Activated CD8-positive, alpha-beta memory T cell treated with anti-CD3 and anti-CD28 coated beads for 36 hours (primary cell): ENCODE measurements around the gene GUCY2C. TPM values are rescaled to one million over a fixed set of nuclear protein-coding genes. Genes with fewer than 3 reads are reported as not detected.
"Not testable (repeated sequence)": the region's sequence is repeated elsewhere in the genome, so short reads cannot be mapped to it uniquely, and the experiment has no call there.

ENCODE experiments used
- CTCF ChIA-PET: fragments of 350-600 bp; sonication (Branson Sonifier 250); formaldehyde crosslinking; loops from one replicate; lab custom pipeline; 2021; ENCODE audit warnings: antibody characterized with exemption; lab: Charles Lee
- POLR2A ChIA-PET: fragments of 350-600 bp; sonication (Branson Sonifier 250); formaldehyde crosslinking; loops from one replicate; lab custom pipeline; 2021; ENCODE audit warnings: antibody characterized with exemption; lab: Charles Lee
- total RNA-seq, 2 experiments: library from RNA; stranded (reverse); gene quantifications; one replicate each; pipeline ENCODE4 v1.2.3, GENCODE V29; 2021

The GUCY2C gene
- not detected for total RNA-seq

DNA sequence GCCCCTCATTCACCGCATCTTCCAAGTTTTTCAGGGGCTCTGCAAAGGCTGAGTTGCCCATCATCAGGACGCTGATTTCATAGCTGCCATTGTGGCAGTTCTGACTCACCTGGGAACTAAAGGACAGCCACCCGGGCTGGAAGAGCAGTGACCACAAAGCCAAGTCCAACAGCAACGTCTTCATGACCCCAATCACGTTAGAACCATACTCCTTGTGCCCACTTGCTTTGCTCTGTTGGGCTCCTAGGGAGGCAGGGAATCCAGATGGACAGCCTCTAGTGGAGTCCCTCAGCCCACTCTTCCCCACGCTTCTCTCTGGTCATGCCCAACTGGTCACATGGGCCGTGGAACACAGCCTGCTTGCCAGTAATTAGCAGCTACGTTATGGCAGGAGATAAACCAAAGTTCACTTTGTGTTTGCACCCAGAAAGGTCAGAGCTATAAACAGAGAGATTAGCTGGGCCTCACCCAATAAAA is at the start of gene GUCY2C:
GUCY2C (minus strand) TSS at position 335 of the 477 bp plus-strand sequence; CDS start at position 184, 151 bp downstream.
- ChIA-PET POLR2A (no interaction called here), CTCF (no interaction called here)

DNA sequence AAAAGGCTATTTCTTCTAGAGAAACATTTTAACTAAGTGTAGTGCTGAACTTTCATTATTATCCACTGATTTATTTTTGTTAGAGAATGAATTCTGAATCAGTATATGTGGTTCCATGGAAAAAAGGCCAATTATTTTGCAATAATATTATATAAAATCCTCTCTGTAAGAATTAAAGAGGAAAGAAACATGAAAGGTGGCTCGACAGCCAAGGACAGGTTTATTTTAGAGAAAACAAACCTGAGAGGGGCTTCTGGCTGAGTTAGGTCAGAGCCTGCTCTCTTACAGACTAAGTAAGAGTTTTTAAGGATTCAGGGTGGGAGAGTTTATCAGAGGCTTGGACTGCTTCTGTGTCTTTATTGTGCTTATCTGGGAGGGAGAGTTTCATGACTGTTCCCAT is 46.7 kb upstream of the GUCY2C start:
- CTCF ChIA-PET = no interaction called here
- POLR2A ChIA-PET = no interaction called here

DNA sequence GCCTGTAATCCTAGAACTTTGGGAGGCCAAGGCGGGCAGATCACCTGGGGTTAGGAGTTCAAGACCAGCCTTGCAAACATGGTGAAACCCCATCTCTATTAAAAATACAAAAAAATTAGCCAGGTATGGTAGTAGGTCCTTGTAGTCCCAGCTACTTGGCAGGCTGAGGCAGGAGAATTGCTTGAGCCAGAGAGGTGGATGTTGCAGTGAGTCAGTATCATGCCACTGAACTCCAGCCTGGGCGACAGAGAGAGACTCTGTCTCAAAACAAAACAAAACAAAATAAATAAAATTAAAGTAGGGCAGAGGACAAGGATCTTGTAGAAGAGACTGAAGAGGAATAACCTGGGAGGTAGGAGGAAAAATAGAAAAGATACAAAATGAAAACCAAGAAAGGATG is 45.5 kb upstream of the GUCY2C start:
- ChIA-PET CTCF (no interaction called here), POLR2A (no interaction called here)

DNA sequence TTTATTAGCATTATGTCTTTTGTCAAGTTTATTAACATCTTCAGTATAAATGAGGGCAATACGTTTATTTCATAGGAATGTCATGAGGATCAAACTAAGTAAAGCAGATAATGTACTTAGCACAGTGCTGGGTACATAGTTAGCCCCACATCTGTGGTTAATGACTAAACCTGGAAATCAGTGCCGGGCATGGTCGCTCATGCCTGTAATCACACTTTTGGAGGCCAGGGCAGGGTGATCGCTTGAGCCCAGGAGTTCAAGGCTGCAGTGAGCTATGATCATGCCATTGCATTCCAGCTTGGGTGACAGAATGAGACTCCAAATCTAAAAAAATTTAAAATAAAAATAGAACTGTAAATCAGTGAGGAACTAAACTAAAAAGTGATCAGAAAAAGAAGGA is 44.8 kb upstream of the GUCY2C start:
- ChIA-PET CTCF (interaction anchor here (0.7 kb wide), 1 partner anchor 841 kb away, joined by 4 read pairs; no protein-coding TSS in a partner anchor), POLR2A (interaction anchor here (0.7 kb wide), 1 partner anchor 146 kb away, joined by 7 read pairs; no protein-coding TSS in a partner anchor)

DNA sequence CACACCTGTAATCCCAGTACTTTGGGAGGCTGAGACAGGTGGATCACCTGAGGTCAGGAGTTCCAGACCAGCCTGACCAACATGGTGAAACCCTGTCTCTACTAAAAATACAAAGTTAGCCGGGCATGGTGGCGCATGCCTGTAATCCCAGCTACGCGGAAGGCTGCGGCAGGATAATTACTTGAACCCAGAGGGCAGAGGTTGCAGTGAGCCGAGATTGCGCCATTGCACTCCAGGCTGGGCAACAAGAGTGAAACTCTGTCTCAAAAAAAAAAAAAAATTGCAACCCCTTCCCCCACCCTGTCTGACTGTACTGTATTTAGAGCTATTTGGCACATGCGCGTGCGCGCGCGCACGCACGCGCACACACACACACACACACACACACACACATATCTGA is 40.0 kb upstream of the GUCY2C start:
- POLR2A ChIA-PET = not testable (repeated sequence)
- CTCF ChIA-PET = interaction anchor here (0.7 to 1.8 kb wide), 3 partner anchors 12 to 517 kb away, joined by 3 to 7 read pairs (median 5); no protein-coding TSS in a partner anchor

DNA sequence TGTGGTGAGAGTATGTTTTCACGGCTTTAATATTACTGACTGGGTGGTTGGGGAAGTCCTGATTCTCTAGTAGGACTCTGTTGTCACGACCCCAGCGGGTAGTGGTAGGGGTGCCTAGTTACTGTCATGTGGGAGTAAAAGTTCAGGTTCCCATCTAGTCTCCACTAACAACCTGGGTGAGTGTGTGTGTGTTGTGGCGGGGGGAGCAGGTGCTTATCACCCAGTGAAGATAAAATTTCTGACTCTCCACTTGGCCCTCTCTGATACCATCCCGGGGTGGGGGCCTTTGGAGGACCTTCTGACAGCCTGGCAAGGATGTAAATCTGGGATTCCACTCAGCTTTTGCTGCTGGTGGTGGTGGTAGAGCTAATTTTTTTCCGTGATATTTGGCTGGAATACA is 35.4 kb upstream of the GUCY2C start:
- ChIA-PET CTCF (no interaction called here), POLR2A (no interaction called here)

DNA sequence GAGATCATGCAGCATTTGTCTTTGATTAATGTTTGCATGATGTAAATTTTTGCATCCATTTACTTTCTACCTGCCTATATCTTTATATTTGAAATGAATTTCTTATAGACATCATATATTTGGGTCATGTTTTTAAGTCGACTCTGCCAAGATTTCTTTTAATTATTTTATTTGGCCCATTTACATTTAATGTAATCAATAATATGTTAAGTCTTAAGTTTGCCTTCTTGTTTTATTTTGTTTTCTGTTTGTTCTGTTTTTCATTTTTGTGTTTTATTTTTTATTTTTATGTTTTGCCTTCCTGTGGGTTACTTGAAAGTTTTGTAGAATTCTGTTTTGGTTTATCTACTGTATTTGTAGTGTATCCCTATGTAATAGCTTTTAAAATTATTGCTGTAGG is 33.2 kb upstream of the GUCY2C start:
- POLR2A ChIA-PET = no interaction called here

DNA sequence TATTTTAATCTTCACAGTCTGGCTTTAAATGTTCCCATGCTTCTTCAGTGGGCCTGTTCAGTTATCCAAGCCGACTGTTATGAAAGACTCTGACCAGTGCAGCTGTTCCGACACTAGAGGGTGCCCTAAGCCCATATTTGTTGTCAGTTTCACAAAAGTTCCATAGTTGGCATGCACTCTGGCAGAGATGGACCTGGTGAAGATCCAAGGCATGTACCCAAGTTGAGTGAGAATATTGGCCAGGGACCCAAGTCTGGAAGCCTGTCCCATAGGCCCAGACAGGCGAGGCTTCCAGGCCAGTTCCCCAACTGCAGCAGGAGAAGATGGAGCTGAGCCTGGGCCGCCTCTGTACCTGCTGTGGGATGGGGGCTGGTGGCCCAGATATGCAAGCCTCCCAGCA is 27.4 kb upstream of the GUCY2C start:
- ChIA-PET POLR2A (no interaction called here), CTCF (interaction anchor here (0.5 to 1.4 kb wide), 9 partner anchors 10 to 549 kb away, joined by 3 to 7 read pairs (median 3); partner anchors contain the start of gene RERG)

More for the DNA sequence above, 33.2 kb upstream of the GUCY2C start:
- CTCF ChIA-PET = no interaction called here

DNA sequence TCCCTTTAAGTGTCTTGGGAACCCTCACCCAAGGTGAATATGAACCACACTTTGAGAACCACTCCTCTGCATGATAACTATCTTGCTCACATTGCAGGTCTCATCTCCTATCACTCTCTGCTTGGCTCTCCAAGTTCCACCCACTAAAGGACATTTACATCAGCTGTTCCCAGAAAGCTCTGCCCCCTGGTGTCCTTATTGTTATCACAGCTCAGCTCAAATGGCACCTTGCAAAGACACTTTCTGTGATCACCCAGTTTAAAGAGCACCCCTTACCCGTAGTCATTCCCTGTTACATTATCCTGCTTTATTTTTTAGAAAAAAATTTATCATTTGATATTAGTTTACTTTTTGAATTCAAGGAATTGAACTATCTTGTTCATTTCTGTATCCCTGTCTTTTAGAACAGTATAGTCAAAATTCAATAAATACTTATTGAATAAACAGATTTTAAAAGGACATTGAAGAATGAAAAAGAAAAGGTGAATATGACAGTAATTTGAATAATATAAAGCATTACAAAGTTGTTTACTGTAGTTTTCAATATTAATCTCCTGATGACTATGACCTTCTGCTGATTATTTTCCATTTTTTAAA is 20.5 kb upstream of the GUCY2C start:
- POLR2A ChIA-PET = no interaction called here
- CTCF ChIA-PET = interaction anchor here (0.9 to 1.5 kb wide), 2 partner anchors 87 to 492 kb away, joined by 3 to 5 read pairs; no protein-coding TSS in a partner anchor

DNA sequence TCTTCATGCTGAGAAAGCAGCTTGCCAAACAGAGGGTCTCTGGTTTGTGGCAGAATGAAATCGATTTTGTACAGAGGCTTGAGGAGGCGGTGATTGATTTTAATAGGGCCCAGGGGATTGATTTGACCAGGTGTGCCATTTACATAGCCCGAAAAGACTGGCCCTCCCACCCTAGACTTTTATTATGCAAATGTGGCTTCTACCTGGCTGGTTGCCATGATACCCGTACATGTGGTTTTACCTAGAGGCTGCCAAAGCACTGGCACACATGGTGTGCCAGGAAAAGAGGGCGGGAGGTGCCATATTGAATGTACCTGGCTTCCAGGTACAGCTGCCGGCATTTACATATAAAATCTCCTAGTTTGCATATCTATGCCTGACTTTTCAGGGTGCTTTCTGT is 18.0 kb upstream of the GUCY2C start:
- ChIA-PET CTCF (no interaction called here), POLR2A (no interaction called here)

DNA sequence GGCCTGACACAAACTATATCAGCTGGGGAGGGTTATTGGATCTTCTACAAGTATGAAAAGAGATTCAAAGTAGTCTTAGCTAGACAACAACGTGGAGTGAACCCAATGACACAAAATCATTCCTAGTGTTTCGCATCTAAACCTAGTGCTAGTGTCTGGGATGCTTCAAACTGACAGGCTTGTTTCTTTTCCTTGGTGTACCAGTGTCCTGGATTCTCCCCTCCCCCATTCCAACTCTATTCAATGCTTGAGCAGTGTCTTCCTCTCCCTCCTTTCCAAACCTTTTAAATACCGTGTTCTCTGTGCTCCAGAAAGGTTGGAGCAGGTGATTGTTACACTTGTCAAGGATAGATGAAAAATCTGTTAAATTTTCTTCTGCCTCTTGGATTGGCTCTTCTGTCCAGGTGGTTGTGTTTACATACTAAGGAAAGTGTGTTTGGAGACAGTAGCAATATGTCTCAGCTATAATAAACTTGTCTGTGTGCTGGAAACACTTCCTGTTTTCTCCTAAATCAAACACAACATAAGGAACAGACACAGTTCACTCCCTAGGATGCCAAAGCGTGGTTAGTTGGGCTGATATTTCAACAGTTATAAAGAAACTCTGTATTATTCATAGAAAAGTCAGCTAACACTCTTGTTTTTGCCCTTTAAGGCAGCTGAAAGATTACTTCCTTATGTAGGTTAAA is 14.4 kb upstream of the GUCY2C start:
- POLR2A ChIA-PET = no interaction called here
- CTCF ChIA-PET = no interaction called here

DNA sequence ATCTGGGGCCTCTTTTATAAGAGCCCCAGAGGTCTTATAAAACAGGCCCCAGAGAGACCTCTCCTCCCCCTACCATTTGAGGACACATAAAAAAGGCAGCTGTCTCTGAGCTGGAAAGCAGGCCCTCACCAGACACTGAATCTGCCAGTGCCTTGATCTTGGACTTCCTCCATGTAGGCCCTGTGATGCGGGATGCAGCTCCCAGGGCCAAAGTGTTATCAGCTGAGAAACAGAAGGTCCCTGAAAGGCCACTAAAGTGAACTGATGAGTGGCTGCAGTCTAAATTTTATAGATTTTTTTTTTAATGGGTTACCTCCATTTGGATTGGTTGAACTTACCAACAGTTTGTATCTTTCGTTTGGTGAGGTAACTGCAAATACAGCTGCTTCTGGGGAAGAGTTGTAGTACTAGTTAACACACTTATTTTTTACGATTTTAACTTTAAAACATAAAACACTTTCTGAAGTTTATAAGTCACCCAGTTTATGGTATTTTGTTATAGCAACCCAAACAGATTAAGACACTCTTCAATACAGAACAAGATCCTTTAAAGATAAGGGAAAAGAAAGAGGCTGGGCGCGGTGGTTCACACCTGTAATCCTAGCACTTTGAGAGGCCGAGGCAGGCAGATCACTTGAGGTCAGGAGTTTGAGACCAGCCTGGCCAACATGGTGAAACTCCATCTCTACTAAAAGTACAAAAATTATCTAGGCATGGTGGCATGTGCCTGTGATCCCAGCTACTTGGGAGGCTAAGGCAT is 5.6 kb upstream of the GUCY2C start:
- ChIA-PET POLR2A (no interaction called here), CTCF (no interaction called here)

DNA sequence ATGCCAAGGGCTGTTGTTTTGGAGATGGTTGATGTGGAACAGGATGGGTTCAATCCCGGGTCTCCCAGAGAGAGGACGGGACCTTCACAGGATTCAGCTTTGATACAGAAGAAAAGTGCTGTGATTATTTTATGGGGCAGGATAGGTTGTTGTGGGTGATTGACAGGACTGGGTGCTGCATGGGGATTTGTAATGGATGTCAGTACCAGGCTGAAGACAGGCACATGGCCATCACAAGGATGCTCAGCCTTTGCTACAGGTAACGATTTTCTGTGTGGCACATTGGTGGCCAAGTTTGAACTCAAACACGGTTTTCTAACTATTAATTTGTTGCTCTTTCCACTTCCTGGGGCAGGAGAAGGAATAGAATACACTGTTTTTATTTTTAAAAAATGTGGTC is 4.5 kb upstream of the GUCY2C start:
- CTCF ChIA-PET = no interaction called here
- POLR2A ChIA-PET = no interaction called here

DNA sequence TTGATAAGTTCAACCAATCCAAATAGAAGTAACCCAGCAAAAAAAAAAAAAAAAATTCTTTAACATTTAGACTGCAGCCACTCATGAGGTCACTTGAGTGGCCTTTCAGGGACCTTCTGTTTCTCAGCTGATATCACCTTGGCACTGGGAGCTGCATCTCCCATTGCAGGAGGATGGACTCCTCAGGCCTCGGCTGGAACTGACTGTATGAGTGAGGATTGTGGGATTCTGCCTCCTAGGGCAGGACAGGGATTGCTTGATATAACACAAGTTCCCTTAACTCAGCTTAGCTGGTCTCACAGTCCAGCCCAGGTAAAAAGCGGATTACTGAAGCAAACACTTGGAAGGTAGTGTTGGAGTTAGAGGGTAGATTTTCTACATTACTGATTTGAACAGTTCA is 3.5 kb upstream of the GUCY2C start:
- ChIA-PET POLR2A (no interaction called here), CTCF (interaction anchor here (0.6 kb wide), 1 partner anchor 1110 kb away, joined by 6 read pairs; no protein-coding TSS in a partner anchor)

DNA sequence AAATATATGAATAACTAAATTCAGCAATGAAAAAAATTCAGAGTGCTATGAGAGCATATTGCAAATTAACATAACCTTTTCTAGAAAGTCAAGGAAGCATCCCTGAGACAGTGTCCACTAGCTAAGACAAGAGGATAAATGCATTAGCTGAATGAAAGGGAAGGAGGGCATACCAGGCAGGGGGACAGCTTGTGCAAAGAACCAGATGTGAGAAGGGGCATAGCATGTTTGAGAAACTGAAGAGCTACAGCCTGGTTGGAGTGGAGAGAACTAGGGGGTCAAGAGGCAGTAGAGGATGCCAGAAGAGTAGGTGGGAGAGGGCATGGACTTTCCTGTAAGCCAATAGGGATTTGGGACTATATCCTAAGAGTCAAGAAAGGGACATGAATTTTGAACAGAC is 2.2 kb upstream of the GUCY2C start:
- POLR2A ChIA-PET = no interaction called here
- CTCF ChIA-PET = no interaction called here

DNA sequence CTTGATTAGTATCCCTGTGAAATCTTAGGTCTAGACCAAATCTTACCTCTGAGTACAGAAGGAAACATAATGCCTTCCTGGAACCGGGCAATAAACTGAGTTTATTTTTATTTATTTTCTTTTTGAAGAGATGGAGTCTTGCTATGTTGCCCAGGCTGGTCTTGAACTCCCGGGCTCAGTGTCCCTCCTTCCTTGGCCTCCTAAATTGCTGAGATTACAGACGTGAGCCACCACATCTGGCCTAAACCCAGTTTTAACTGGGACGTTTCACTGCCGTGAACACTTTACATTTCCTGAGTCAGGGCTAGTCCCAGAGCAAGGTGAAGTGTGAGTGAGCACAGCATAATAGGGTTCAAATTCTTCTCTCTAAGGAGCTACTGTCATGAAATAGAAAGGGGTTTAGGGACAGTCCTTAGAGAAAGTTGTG is 671 bp downstream of the GUCY2C start:
- ChIA-PET CTCF (no interaction called here), POLR2A (no interaction called here)

DNA sequence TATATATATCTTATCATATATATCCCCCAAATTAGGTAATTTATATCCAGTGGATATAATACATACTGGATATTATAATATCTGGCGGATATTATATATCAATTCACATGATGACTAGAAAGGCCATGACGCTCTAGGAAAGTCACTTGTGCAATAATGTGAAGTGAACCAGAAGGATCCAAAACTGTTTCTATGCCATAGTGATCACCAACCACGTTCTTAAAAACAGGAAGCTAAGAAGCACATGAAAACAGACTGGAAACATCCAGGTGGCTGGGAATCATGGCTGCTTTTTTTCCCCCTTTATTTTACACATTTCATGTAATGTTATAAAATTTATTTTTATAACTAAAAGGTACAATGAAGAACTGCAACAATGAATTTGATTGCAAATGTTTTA is 1.4 kb downstream of the GUCY2C start:
- CTCF ChIA-PET = no interaction called here
- POLR2A ChIA-PET = no interaction called here

DNA sequence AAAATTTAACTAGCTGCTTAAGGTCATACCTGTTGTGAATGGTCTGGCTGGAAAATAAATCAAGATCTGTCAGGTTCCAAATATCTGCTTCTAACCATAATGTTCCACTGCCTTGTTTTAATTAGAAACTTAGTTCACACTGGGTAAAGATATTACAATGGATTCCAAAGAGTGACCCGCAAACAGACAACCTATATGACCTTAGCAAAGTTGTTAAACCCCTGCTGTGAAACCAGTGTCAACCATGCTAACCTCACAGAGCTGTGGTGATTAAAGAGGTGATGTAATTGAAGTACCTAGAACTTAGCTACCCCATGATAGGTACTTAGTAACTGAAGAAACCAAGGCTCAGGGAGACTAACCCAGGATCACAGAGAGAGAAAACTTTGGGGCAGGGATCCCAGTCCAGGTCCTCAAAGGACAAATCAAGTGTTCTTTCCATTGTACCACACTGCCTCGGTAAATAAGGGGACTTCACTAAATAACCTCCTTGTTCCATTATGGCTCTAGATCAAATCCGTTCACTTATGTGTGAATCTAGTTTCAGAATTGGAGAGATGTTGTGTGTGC is 2.2 kb downstream of the GUCY2C start:
- ChIA-PET POLR2A (no interaction called here), CTCF (interaction anchor here (0.6 kb wide), 1 partner anchor 175 kb away, joined by 3 read pairs; no protein-coding TSS in a partner anchor)

DNA sequence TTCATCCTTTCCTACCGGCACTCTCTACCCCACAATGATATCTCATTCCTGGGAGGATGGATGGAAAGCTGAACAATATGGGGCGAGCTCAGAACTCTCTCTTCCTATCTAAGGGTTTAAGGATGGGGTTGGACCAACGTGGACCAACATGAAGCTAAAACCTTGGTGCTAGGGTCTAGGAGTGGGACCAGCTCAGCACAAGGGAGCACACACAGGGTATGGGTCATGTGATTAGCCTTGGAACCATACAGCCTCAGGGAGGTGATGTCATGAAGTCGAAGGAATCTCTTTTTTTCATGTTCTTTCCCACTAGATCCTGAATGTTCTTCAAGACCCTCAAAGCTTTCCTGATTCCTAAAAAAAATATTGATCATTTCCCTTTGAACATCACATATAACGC is 3.3 kb downstream of the GUCY2C start:
- CTCF ChIA-PET = no interaction called here

DNA sequence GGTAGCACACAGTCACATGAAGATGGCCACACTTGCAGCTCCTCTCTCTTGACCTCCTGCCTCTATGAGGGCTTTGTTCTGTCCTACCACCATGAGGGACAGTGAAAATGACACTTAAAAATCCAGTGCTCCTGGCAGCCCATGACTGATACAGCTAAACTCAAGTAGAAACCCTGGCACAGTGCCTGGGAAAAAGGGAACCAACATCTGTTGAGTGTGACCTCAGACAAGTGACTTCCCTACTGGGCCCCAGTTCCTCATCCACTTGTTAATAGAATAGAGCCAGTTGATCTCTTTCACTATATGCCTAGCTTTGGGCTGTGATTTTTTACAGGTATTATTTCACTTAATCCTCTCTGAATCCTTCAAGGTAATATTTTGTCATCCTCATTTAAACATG is 4.8 kb downstream of the GUCY2C start:
- CTCF ChIA-PET = no interaction called here

More for the DNA sequence above, 3.3 kb downstream of the GUCY2C start:
- POLR2A ChIA-PET = no interaction called here

More for the DNA sequence above, 4.8 kb downstream of the GUCY2C start:
- POLR2A ChIA-PET = no interaction called here
